Stomach (tissue), 9 donors: ENCODE data around the gene NKX2-2. TPM values are rescaled to one million over a fixed set of nuclear protein-coding genes. Genes with fewer than 3 reads are reported as not detected.

Experiments
- DNase-seq, 2 donors: peaks; one replicate each; pipeline versions ENCODE4 v3.0.0 to v3.0.0-alpha.2; 2013 to 2019
- H3K27ac ChIP-seq, 5 donors: fragments of 200-600 bp in 4 of 5; sonication (generic) in 4 of 5; one replicate each; pipeline ENCODE4 v1.5.1; 2013 to 2019; ENCODE audit warnings: mild to moderate bottlenecking in 1 of 5, moderate library complexity in 1 of 5
- H3K27me3 ChIP-seq, 3 donors: fragments of 200-600 bp; sonication (generic); one replicate each; pipeline ENCODE4 v1.5.1; 2017 to 2019; ENCODE audit warnings: mixed run types in 1 of 3
- H3K36me3 ChIP-seq, 4 donors: fragments of 200-600 bp; sonication (generic); 1 replicate in 3 of 4; 2 replicates in 1 of 4; pipeline ENCODE4 v1.5.1; 2016 to 2019
- H3K4me1 ChIP-seq, 4 donors: fragments of 200-600 bp; sonication (generic); one replicate each; pipeline ENCODE4 v1.5.1; 2016 to 2019
- H3K4me3 ChIP-seq, 4 donors: fragments of 200-600 bp; sonication (generic) in 3 of 4; one replicate each; pipeline ENCODE4 v1.5.1; 2016 to 2019; ENCODE audit warnings: mild to moderate bottlenecking in 1 of 4
- H3K9me3 ChIP-seq, 4 donors: fragments of 200-600 bp; sonication (generic); one replicate each; pipeline ENCODE4 v1.5.1; 2016 to 2019
- EP300 ChIP-seq: sonication (generic); formaldehyde crosslinking; IDR thresholded peaks from one replicate; pipeline ENCODE4 v1.6.1; 2017; ENCODE audit warnings: antibody characterized with exemption
- POLR2A ChIP-seq, 4 donors: fragments of 450-650 bp; IDR thresholded peaks; one replicate each; pipeline ENCODE4 v1.6.1; 2016; ENCODE audit warnings: antibody characterized with exemption in 4 of 4, control low read depth in 2 of 4, mild to moderate bottlenecking in 1 of 4, moderate library complexity in 1 of 4
- POLR2AphosphoS5 ChIP-seq, 3 donors: sonication (generic); formaldehyde crosslinking; IDR thresholded peaks; one replicate each; pipeline ENCODE4 v1.6.1; 2016; ENCODE audit warnings: antibody characterized with exemption in 3 of 3
- WGBS, 5 donors: extraction: QIAGEN DNeasy Blood & Tissue Kit in 3 of 5; methylation state at CpG; one replicate each; pipeline versions ENCODE4 v1.1.5 to v1.1.7; 2013 to 2018; 5-methylcytosine and 5-hydroxymethylcytosine counted together
- intact Hi-C: fragments of 100-400 bp; cut with DNase I; formaldehyde crosslinking; loops from one replicate; pipeline ENCODE4 v1.15.1; 2023; ENCODE audit warnings: low total_unique reads
- polyA plus RNA-seq, 3 donors: library from polyadenylated mRNA; stranded (reverse); fragments of 200-250 nt; gene quantifications; one replicate each; pipeline ENCODE4 v1.2.3, GENCODE V29; 2013
- total RNA-seq, 5 donors: library from RNA; depleted of rRNA; stranded (reverse); fragments of >200 nt; gene quantifications; one replicate each; pipeline versions ENCODE4 v1.1.0 to v1.2.3, GENCODE V29; 2014 to 2016
- TF ChIP-seq, protein P1 (sequence below), 7 experiments: fragments of 450-650 bp in 4 of 7; fragments of 200-600 bp in 3 of 7; sonication (generic) in 3 of 7; IDR thresholded peaks; one replicate each; pipeline ENCODE4 v1.5.1; 2016 to 2019; ENCODE audit warnings: antibody characterized with exemption in 7 of 7, control low read depth in 2 of 7, mild to moderate bottlenecking in 1 of 7
- donor health status: healthy with polysubstance abuse.
- donor health status: Bipolar disorder and iron deficiency.
- donor health status: healthy.

NKX2-2 gene
- total and polyA plus RNA-seq, 8 donors, result 0.18 to 4.8 (median 1.4) TPM; not detected in 1

DNA sequence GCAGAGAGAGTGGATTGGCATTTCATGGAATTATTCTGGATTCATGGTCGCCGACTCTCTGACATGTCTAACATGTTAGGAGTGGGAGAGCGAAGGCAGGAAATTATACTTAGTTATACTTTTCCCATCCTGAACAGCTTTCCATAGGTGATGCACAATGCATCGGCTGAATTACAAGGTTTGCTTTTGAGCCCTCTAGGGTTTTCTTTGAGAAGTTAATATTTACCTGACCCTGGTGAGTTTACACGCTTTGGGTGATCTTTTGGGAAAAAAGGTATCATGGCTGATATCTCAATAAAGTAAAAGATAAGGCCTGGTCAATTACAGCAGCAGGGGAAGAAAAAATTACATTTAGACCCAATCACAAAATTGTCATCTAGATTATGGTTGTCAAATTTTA is 14.0 kb upstream of the NKX2-2 start:
- DNase-seq, result no peak
- Histone ChIP-seq H3K9me3 (no peaks in the 10 kb centered on the region), H3K4me3 (no peak overlapping the region), H3K36me3 (no peaks in the 10 kb centered on the region), H3K27ac (no peak overlapping the region), H3K27me3 (peaks cover 8 to 67% (median 27%) of the 10 kb centered on the region in 3 donors), H3K4me1 (peaks cover 2 to 8% (median 4%) of the 10 kb centered on the region in 4 donors)
- TF ChIP-seq, protein P1, sequence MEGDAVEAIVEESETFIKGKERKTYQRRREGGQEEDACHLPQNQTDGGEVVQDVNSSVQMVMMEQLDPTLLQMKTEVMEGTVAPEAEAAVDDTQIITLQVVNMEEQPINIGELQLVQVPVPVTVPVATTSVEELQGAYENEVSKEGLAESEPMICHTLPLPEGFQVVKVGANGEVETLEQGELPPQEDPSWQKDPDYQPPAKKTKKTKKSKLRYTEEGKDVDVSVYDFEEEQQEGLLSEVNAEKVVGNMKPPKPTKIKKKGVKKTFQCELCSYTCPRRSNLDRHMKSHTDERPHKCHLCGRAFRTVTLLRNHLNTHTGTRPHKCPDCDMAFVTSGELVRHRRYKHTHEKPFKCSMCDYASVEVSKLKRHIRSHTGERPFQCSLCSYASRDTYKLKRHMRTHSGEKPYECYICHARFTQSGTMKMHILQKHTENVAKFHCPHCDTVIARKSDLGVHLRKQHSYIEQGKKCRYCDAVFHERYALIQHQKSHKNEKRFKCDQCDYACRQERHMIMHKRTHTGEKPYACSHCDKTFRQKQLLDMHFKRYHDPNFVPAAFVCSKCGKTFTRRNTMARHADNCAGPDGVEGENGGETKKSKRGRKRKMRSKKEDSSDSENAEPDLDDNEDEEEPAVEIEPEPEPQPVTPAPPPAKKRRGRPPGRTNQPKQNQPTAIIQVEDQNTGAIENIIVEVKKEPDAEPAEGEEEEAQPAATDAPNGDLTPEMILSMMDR (IDR thresholded peaks at IDR 0.05), result no peak
- TF ChIP-seq POLR2AphosphoS5 (IDR thresholded peaks at IDR 0.05) (no peak), EP300 (no peak), POLR2A (IDR thresholded peaks at IDR 0.05) (no peak)
- intact Hi-C loops, result no loop called here
- WGBS, 5 donors, result 68 to 78% (median 70%) methylated on average over 5 of the region's 5 CpGs

DNA sequence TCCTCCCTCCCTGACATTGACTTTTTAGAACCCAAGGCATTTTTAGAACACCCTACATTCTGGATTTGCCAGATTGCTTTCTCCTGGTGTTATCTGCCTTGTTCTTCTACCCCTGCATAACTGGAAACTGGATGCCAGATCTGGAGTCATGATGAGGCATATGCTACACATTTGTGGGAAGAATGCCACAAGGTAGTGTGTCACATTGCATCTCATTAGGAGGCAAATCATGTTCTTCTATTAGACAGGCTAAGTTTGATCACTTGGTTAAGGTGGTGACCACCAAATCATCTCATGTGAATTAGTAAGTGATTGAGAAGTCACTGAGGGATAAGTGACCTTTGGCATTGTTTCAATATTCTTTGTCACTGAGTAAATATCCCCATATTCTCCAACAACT is 12.9 kb upstream of the NKX2-2 start:
- DNase-seq, result no peak
- intact Hi-C loops, result no loop called here
- Histone ChIP-seq H3K27me3 (peaks cover 19 to 79% (median 39%) of the 10 kb centered on the region in 3 donors), H3K4me3 (no peak overlapping the region), H3K27ac (no peak overlapping the region), H3K4me1 (peaks cover 10 to 19% (median 14%) of the 10 kb centered on the region in 4 donors), H3K9me3 (no peaks in the 10 kb centered on the region), H3K36me3 (no peaks in the 10 kb centered on the region)
- no peak for TF ChIP-seq POLR2A (IDR thresholded peaks at IDR 0.05)
- TF ChIP-seq POLR2AphosphoS5 (IDR thresholded peaks at IDR 0.05), result no peak
- no peak for TF ChIP-seq EP300

DNA sequence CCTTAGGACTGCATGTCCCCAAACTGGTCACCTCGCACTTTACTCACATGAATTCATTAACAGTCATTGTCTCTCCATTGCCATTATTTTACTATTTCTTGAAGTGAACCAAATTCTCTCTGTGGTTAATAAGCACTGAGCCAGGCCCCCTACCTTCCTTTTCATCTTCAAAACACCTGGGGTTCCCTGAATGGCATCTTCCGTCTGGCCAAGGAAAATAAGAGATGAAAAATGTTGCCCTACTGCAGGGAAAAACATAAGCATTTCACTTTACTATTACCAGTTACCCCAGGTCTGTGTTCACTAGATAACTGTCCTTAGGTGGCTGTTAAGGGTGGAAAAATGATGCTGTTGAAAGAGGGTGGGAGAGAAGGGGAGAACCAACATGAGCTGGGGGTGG is 10.0 kb upstream of the NKX2-2 start:
- Histone ChIP-seq H3K27me3 (peaks cover 35 to 91% (median 66%) of the 10 kb centered on the region in 3 donors), H3K36me3 (no peaks in the 10 kb centered on the region), H3K4me3 (no peak overlapping the region), H3K4me1 (peaks cover 12 to 34% (median 22%) of the 10 kb centered on the region in 4 donors), H3K9me3 (no peaks in the 10 kb centered on the region), H3K27ac (no peak overlapping the region)
- TF ChIP-seq POLR2AphosphoS5 (IDR thresholded peaks at IDR 0.05) (no peak), POLR2A (IDR thresholded peaks at IDR 0.05) (no peak), EP300 (no peak)
- TF ChIP-seq, protein P1 (IDR thresholded peaks at IDR 0.05), result no peak
- WGBS, 5 donors, result 22 to 38% (median 33%) methylated on average over 2 of the region's 2 CpGs
- intact Hi-C loops, result no loop called here
- no peak for DNase-seq

DNA sequence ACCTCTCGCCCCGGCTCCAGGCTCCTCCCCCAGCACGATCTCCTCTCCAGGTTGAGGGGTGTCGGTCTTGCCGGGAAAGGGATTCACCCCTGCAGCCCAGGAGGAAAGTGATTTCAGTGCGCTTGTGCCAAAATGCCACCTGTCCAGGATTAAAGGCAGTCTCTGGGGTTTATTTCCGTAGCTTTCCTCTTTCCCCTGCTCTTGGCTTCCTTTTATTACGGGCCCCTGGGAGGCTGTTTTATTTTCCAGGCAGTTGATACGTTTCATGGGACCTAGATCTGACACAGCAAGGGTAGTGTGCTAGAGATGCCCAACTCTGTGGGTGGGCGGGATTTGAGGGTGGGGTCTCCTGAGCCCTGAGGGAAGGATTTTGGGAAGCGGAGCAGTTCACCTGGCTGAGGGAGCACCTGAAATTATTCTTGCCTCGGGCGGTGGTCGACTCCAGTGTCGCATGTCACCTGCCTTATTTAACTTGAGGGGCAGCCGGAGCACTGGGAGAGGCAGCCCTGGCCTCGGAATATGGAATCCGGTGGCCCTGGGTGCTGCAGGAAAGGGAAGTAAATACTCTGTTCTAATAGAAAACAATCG is 9.5 kb upstream of the NKX2-2 start:
- Histone ChIP-seq H3K4me3 (peak overlapping the region in 1 of 4 donors; percentile 36), H3K27me3 (peaks cover 41 to 96% (median 71%) of the 10 kb centered on the region in 3 donors), H3K36me3 (no peaks in the 10 kb centered on the region), H3K4me1 (peaks cover 12 to 34% (median 22%) of the 10 kb centered on the region in 4 donors), H3K9me3 (no peaks in the 10 kb centered on the region), H3K27ac (no peak overlapping the region)
- WGBS, 5 donors, result 5 to 7% (median 6%) methylated on average over 19 of the region's 19 CpGs
- DNase-seq, result no peak
- intact Hi-C loops, result no loop called here
- TF ChIP-seq POLR2AphosphoS5 (IDR thresholded peaks at IDR 0.05) (no peak), POLR2A (IDR thresholded peaks at IDR 0.05) (no peak)
- TF ChIP-seq, protein P1 (IDR thresholded peaks at IDR 0.05), result no peak
